NOMO-1 treated with DMSO at 0.1 percent for 48 hours (cell line): Measurements from ENCODE around the gene PDE4B.
A peak's percentile ranks its signal among the peaks of the same experiment; 100 is the strongest.

ENCODE experiments used
- DNase-seq: peaks from one replicate; lab custom pipeline; 2025; ENCODE audit not compliant: unreplicated experiment; lab: John Stamatoyannopoulos, UW

PDE4B gene

DNA sequence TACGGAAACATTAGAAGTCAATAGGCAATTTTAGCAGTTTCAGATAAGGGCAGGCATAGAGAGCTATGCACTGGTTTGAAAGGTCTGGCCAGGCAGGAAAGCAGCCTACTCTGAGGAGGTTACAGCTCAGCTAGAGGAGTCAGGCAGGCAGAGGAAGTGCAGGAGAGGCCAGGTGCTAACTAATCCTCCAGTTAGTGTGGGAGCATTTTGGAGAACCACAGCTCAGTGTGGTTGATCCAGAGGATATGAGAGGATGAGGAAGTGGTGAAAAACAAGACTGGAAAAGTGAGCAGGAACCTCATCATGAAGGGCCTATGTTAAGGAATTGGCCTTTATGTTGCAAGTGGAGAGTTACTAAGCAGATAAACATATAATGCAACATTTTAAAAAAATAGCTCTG lies 458.9 kb downstream of the PDE4B start:
- DNase-seq: peak; percentile 26

GRCh38 chr1:66253330-66253921 lies 460.7 kb downstream of the PDE4B start:
- DNase-seq: peak; percentile 77

GRCh38 chr1:66254785-66255184 lies 462.1 kb downstream of the PDE4B start:
- DNase-seq: no peak

DNA sequence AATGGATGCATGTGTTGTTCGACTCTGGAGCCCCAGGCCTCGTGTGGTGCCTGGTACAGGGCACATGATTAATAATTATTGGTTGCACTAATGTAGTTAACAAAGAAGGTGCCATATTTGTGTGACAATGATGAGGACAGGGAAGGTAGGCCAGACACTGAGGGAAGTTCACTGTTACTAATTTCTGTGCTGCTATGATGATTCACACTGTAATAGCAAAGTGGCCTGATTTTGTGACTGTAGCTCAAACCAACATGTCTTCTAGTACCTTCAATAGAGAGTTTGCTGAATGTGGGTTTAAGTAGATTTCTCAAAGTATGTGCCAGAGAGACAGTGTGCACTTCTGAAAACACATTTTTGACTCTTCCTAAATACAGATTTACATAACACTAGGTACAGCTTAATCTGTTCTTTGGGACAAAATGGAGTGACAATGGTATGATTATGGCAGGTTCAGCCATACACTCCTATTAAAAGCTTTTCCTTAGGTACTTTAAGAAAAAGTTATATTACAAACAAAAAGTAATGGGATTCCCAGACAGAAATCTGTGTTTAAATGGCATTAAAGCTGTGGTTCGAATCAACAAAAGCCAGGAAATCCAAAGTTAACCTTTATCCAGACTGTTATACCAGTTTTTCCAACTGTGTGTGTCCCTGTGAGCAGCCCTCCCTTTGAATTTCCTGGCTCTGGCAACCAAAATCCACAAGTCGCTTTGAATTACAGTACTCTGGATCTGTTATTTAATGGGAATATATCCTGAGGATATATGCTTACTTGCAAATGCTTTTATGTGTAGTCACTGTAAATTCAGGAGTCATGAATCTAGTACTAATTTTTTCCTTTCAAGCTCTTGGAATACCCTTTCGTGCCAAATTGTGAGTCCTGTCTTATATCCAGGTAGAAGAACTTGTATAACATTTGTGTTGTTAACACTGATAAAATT lies 464.2 kb downstream of the PDE4B start:
- DNase-seq: no peak

GRCh38 chr1:66258404-66259105 lies 465.9 kb downstream of the PDE4B start:
- no peak for DNase-seq

- DNase-seq: no peak
Measured at GRCh38 chr1:66261364-66261763, 468.7 kb downstream of the PDE4B start.

- no peak for DNase-seq
Measured at GRCh38 chr1:66262208-66262963, 469.7 kb downstream of the PDE4B start.

GRCh38 chr1:66265268-66265667 lies 472.6 kb downstream of the PDE4B start:
- no peak for DNase-seq

- DNase-seq: no peak
Measured at GRCh38 chr1:66265796-66266195, 473.1 kb downstream of the PDE4B start.

- no peak for DNase-seq
Measured at GRCh38 chr1:66266350-66266749, 473.7 kb downstream of the PDE4B start.

DNA sequence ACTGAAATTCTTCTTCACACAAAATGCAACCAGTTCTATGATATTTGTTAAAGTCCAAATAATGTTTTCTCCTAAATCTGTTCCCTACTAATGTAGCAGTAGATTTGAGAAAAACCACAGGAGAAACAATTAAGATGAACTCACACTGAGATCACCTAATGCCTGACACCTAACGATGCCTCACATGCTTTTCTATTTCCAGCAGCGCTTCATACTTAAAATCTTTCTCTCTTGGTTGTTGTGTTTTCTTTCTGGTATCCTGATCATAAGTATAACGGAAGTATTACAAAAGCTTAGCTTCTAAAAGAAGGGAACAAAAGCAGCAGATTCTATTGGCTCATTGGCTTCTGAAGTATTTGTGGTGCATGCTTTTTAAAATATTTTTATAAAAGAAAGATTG lies 474.1 kb downstream of the PDE4B start:
- peak; percentile 19 for DNase-seq

- no peak for DNase-seq
Measured at GRCh38 chr1:66267201-66267940, 474.7 kb downstream of the PDE4B start.

DNA sequence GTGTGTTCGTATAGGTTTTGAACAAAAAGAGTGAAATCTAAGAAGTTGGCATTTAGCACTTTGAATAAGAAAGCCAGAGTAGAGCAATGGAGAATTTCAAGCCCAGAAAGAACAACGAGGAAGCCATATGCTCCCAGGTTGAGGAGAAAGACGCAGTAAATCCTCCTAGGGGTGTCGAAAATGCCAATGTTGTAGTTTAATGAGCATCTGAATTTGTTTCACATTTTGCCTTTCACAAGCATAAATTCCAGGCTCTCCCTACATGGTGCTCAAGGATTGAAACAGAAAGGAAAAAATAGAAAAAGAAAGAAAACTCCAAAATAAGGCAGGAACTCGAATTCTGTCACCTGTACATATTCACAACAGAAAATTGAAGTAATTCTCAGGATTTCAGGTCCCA lies 476.5 kb downstream of the PDE4B start:
- DNase-seq: no peak

DNA sequence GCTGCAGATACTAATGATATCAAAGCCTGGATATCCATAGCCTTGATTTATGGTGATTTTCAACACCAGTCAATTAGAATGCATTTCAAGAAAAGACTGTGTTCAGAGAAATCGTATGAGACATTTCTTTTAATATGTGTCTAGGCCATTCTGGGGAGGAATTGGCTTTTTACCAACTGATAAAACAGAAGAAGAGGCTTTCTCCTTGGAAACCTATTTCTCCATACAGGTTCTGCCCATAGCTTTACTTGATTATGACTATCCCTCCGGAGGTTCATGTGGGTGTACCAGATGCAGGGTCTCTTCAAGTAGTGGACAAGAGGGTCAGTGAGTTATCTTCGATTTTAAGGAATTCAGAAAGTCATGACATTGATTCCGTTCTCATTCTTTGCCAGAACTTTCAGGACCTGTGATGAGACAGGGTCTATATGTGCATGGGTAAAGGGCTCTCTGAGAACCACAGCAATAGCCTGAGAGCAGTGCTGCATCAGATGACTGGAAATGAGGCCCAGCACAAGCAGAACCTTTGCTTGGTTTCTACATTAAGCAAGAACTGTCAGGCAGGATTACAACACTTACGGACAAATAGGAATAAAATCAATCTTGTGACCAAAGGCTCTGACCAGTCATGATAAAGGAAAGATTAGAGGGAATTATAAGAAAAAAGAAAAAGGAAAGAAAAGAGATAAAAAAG lies 477.6 kb downstream of the PDE4B start:
- DNase-seq: peak; percentile 74

DNA sequence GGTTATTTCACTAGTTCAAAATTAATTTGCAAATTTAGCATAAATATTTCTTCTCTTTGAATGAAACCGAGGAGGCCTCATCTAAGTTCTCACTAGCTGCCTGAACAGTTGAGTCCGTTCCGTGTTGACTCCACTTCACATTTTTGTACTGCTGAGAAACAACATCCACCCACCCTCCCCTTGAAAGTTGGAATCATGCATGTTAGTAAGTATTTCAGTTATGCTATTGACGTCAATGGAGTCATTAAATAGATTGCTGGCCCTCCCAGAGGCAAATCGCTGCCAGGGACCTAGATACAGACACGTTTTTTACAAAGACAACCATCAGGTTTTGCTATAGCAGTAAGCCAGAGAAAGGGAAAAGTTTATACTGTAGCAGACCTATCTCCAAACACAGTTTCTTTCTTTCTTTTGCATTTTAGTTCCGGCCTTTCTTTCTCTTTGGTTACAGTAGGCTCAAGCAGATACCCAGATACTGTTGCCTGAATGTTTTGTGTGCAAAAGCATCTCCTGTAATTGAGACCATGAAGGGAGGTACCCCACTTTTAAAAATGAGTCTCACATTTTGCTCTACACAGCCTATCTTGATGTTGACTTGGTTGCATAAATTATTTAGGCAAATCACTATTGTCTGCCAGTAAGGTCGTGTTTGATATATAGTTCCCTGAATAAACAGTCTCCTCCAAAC lies 478.7 kb downstream of the PDE4B start:
- peak; percentile 63 for DNase-seq

DNA sequence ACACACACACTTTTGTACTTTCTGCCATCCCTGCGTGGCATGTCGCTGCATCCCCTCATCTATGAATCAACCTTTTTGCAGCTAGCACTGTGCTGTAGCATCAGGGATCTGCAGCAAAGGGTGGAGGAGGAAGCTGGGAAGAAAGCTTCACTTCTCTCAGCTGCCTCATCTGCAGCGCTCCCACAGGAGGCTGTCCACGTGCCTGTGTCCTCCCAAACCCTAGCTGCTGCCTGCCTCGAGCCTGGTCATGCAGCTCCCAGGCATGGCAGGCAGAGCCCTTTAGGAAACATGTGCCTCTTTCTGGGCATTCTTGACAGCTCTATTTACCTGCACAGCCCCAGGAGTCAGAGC lies 479.2 kb downstream of the PDE4B start:
- no peak for DNase-seq

- no peak for DNase-seq
Measured at GRCh38 chr1:66273656-66274055, 481.0 kb downstream of the PDE4B start.

DNA sequence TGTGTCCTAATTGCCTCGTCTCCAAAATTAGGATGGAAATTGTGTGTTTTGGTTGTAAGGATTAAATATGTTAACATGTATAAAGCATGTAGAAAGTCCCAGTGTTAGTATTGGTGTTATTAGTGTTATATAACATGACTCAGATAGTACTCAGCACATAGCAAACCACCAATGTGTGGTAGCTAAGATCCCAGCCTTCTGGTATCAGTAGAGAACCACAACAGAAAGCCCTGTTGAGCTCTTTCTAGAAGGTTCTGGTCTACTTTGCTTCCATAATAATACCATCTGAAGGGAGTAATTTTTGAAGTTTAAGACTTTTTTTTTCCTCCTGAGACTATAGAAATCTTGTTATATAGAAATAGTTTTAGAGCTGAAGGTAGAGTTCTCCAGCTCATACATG lies 481.9 kb downstream of the PDE4B start:
- no peak for DNase-seq

DNA sequence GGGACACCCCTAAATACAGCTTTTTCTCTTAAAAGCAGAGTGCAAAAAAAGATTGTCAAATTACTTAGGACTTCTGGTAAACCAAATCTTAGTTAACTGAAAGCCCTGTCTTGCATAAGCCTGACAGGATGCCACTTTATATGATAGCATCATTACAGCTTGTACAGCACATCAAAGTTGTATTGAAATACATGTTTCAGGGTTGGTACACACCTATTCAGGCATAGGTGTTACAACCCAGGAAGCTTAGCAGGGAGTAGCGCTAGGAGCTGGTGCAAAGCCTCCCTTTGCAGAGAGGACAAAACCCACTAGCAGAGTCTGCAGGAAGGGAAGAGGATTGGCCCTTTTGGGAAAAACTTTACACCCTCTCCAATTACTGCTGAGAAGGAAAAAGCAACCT lies 482.4 kb downstream of the PDE4B start:
- peak; percentile 11 for DNase-seq
